Uterus (tissue), 2 donors: ENCODE results near the gene POLE.

Source experiments
- CTCF ChIP-seq, 4 experiments: fragments of 200-600 bp in 2 of 4; fragments of 450-650 bp in 2 of 4; sonication (generic) in 2 of 4; IDR thresholded peaks; one replicate each; pipeline ENCODE4 v1.5.1; 2016 to 2019; ENCODE audit warnings: antibody characterized with exemption in 4 of 4, mild to moderate bottlenecking in 2 of 4, moderate library complexity in 1 of 4
- POLR2A ChIP-seq, 2 donors: fragments of 450-650 bp; IDR thresholded peaks; one replicate each; pipeline ENCODE4 v1.6.1; 2016; ENCODE audit warnings: antibody characterized with exemption in 2 of 2, mild to moderate bottlenecking in 1 of 2, moderate library complexity in 1 of 2

- no peak for TF ChIP-seq CTCF (IDR thresholded peaks at IDR 0.05)
- no peak for TF ChIP-seq POLR2A (IDR thresholded peaks at IDR 0.05)
Measured at GRCh38 chr12:132625731-132626430, 61.3 kb downstream of the POLE start.
